AG04449 (cell line): ENCODE results near the gene CHAT.

Experiments used
- CTCF ChIA-PET: fragments of 350-600 bp; formaldehyde crosslinking; extraction: SDS; loops from one replicate; lab custom pipeline; 2021; ENCODE audit warnings: antibody characterized with exemption; lab: Yijun Ruan, JAX
- POLR2A ChIA-PET: fragments of 400-600, 350-600 bp; formaldehyde crosslinking; extraction: SDS; loops from one replicate; lab custom pipeline; 2020; ENCODE audit warnings: antibody characterized with exemption, inconsistent platforms; lab: Yijun Ruan, JAX
- DNase-seq: peaks from one replicate; pipeline ENCODE4 v3.0.0-alpha.2; 2010; ENCODE audit warnings: low read depth, low spot score
- H3K4me3 ChIP-seq: 2 replicates; pipeline ENCODE4 v1.5.1; 2011; ENCODE audit warnings: low read depth, mild to moderate bottlenecking, control low read depth, low read length
- TF ChIP-seq, protein P1 (sequence below): IDR thresholded peaks from one replicate; pipeline ENCODE4 v1.5.1; 2011; ENCODE audit warnings: mild to moderate bottlenecking, moderate library complexity, low read length, control low read depth, inconsistent platforms; ENCODE audit not compliant: insufficient read depth; ENCODE audit errors: missing control alignments

The CHAT gene

DNA sequence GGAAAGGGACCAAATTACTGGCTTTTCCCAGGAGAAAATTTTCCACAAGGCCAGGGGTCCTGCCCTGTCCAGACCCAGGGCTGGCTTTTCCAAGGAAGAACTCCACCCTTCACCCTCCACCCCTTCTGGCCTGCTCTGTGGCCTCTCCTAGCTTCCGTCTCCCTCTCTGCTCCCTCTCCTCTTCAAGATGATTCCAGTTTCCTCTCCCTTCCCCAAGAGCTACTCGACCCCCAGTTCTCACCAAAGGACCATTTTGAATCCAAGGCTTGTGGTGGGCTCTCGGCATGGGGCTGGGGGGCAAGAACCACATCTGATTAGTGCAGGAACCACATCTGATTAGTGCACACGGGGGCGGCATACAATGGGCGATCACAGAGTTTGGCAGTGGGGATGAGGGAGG, 7.7 kb downstream of the CHAT start:
- POLR2A ChIA-PET = no interaction called here
- no peak overlapping the region for H3K4me3 ChIP-seq
- CTCF ChIA-PET = no interaction called here
- no peak for DNase-seq
- TF ChIP-seq, protein P1, sequence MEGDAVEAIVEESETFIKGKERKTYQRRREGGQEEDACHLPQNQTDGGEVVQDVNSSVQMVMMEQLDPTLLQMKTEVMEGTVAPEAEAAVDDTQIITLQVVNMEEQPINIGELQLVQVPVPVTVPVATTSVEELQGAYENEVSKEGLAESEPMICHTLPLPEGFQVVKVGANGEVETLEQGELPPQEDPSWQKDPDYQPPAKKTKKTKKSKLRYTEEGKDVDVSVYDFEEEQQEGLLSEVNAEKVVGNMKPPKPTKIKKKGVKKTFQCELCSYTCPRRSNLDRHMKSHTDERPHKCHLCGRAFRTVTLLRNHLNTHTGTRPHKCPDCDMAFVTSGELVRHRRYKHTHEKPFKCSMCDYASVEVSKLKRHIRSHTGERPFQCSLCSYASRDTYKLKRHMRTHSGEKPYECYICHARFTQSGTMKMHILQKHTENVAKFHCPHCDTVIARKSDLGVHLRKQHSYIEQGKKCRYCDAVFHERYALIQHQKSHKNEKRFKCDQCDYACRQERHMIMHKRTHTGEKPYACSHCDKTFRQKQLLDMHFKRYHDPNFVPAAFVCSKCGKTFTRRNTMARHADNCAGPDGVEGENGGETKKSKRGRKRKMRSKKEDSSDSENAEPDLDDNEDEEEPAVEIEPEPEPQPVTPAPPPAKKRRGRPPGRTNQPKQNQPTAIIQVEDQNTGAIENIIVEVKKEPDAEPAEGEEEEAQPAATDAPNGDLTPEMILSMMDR = no peak

GRCh38 chr10:49622426-49623425, 8.9 kb downstream of the CHAT start:
- DNase-seq = no peak
- ChIA-PET POLR2A (no interaction called here), CTCF (interaction anchor here (1.2 kb wide), 1 partner anchor 29 kb away, joined by 4 read pairs; no protein-coding TSS in a partner anchor)
- TF ChIP-seq, protein P1 = no peak
- no peak overlapping the region for H3K4me3 ChIP-seq

DNA sequence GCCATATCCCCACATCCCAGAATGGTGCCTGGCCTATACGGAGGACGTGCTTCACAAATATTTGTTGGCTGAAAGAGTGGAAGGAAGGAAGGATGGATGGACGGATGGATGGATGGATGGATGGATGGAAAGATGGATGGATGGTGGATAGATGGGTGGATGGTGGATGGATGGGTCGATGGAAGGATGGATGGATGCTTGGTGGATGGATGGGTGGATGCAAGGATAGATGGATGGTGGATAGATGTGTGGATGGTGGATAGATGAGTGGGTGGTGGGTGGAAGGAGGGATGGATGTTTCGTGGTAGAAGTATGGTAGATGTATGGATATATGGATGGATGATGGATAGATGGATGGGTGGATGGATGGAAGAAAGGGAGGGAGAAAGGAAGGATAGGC, 10.8 kb downstream of the CHAT start:
- ChIA-PET CTCF (no interaction called here), POLR2A (no interaction called here)
- TF ChIP-seq, protein P1 = no peak
- no peak overlapping the region for H3K4me3 ChIP-seq
- no peak for DNase-seq

DNA sequence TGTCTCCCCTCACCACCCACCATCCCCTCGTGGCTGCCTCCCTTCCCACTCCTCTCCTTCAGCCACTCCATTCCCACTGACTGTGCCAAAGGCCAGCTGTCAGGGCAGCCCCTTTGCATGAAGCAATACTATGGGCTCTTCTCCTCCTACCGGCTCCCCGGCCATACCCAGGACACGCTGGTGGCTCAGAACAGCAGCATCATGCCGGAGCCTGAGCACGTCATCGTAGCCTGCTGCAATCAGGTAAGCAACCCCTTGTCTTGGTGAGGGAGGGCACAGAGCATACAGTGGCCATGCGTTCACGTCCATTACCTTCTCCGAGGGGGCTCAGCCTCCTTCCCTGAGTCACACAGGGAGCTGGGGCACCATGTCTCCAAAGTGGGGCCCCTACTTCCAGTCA, 11.6 kb downstream of the CHAT start:
- TF ChIP-seq, protein P1 = no peak
- ChIA-PET POLR2A (no interaction called here), CTCF (no interaction called here)
- no peak for DNase-seq
- no peak overlapping the region for H3K4me3 ChIP-seq

GRCh38 chr10:49627038-49627437, 13.2 kb downstream of the CHAT start:
- DNase-seq = no peak
- ChIA-PET POLR2A (no interaction called here), CTCF (no interaction called here)
- no peak overlapping the region for H3K4me3 ChIP-seq
- TF ChIP-seq, protein P1 = no peak

- ChIA-PET POLR2A (no interaction called here), CTCF (no interaction called here)
- no peak for DNase-seq
- no peak overlapping the region for H3K4me3 ChIP-seq
- TF ChIP-seq, protein P1 = no peak
Observed at GRCh38 chr10:49627644-49628247, 13.9 kb downstream of the CHAT start.
